ENCODE measurements around the gene TMPRSS4. TPM values are rescaled to one million over a fixed set of nuclear protein-coding genes. Genes with fewer than 3 reads are reported as not detected.

The TMPRSS4 gene
- total RNA-seq, 1 experiment from 2014 or later: 99.9 TPM

GRCh38 chr11:118100691-118101232, 23.9 kb downstream of the TMPRSS4 start:
- no peaks in the 10 kb centered on the region for H3K4me1 Mint-ChIP-seq (ENCODE audit: low read depth, unreplicated experiment)
- H3K27me3 Mint-ChIP-seq (ENCODE audit: unreplicated experiment): no peaks in the 10 kb centered on the region
- CTCF ChIA-PET: no interaction called here
- no peak overlapping the region for H3K27ac Mint-ChIP-seq (ENCODE audit: unreplicated experiment)
- no peaks in the 10 kb centered on the region for H3K9me3 Mint-ChIP-seq (ENCODE audit: low read depth, unreplicated experiment)
- peaks cover 28% of the 10 kb centered on the region for H3K36me3 Mint-ChIP-seq (ENCODE audit: insufficient read depth, unreplicated experiment)
- no peak for DNase-seq
- H3K4me3 Mint-ChIP-seq (ENCODE audit: low read depth, unreplicated experiment): no peak overlapping the region
- TF ChIP-seq, protein P1, sequence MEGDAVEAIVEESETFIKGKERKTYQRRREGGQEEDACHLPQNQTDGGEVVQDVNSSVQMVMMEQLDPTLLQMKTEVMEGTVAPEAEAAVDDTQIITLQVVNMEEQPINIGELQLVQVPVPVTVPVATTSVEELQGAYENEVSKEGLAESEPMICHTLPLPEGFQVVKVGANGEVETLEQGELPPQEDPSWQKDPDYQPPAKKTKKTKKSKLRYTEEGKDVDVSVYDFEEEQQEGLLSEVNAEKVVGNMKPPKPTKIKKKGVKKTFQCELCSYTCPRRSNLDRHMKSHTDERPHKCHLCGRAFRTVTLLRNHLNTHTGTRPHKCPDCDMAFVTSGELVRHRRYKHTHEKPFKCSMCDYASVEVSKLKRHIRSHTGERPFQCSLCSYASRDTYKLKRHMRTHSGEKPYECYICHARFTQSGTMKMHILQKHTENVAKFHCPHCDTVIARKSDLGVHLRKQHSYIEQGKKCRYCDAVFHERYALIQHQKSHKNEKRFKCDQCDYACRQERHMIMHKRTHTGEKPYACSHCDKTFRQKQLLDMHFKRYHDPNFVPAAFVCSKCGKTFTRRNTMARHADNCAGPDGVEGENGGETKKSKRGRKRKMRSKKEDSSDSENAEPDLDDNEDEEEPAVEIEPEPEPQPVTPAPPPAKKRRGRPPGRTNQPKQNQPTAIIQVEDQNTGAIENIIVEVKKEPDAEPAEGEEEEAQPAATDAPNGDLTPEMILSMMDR (IDR thresholded peaks at IDR 0.05; ENCODE audit: unreplicated experiment): no peak
- intact Hi-C loops (cut with micrococcal nuclease; ENCODE audit: unreplicated experiment): no loop called here
- BruUV-seq (replicated peaks): no TSS peak

DNA sequence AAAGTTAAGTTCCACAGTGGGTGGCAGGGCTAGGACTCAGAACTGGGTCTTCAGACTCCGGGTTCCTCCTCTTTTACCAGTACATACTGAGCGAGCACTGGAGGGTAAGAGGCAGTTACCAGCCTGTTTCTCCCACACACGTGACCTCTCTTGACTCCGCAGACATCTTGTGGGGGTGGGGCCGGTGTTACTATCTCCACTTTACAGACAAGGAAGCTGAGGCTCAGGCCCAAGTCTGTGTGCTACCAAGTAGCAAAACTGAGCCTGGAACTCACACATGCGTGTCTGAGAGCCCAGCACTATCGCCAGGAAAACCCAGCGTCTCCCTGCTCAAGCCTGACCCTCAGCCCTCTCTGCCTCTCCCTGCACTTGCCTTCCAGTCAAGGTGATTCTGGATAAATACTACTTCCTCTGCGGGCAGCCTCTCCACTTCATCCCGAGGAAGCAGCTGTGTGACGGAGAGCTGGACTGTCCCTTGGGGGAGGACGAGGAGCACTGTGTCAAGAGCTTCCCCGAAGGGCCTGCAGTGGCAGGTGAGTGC, 25.9 kb downstream of the TMPRSS4 start:
- no peak for DNase-seq
- Mint-ChIP-seq H3K36me3 (ENCODE audit: insufficient read depth, unreplicated experiment) (peaks cover 24% of the 10 kb centered on the region), H3K27ac (ENCODE audit: unreplicated experiment) (no peak overlapping the region), H3K9me3 (ENCODE audit: low read depth, unreplicated experiment) (no peaks in the 10 kb centered on the region), H3K4me1 (ENCODE audit: low read depth, unreplicated experiment) (no peaks in the 10 kb centered on the region), H3K27me3 (ENCODE audit: unreplicated experiment) (no peaks in the 10 kb centered on the region), H3K4me3 (ENCODE audit: low read depth, unreplicated experiment) (no peak overlapping the region)
- BruUV-seq (replicated peaks): no TSS peak
- TF ChIP-seq, protein P1 (IDR thresholded peaks at IDR 0.05; ENCODE audit: unreplicated experiment): no peak
- intact Hi-C loops (cut with micrococcal nuclease; ENCODE audit: unreplicated experiment): no loop called here
- CTCF ChIA-PET: interaction anchor here (0.6 kb wide), 1 partner anchor 111 kb away, joined by 3 read pairs; no protein-coding TSS in a partner anchor

GRCh38 chr11:118104491-118104890, 27.6 kb downstream of the TMPRSS4 start:
- Mint-ChIP-seq H3K36me3 (ENCODE audit: insufficient read depth, unreplicated experiment) (peaks cover 11% of the 10 kb centered on the region), H3K4me1 (ENCODE audit: low read depth, unreplicated experiment) (no peaks in the 10 kb centered on the region), H3K9me3 (ENCODE audit: low read depth, unreplicated experiment) (no peaks in the 10 kb centered on the region), H3K27ac (ENCODE audit: unreplicated experiment) (no peak overlapping the region), H3K27me3 (ENCODE audit: unreplicated experiment) (no peaks in the 10 kb centered on the region), H3K4me3 (ENCODE audit: low read depth, unreplicated experiment) (no peak overlapping the region)
- intact Hi-C loops (cut with micrococcal nuclease; ENCODE audit: unreplicated experiment): no loop called here
- DNase-seq: no peak
- no TSS peak for BruUV-seq (replicated peaks)
- CTCF ChIA-PET: no interaction called here
- TF ChIP-seq, protein P1 (IDR thresholded peaks at IDR 0.05; ENCODE audit: unreplicated experiment): no peak

DNA sequence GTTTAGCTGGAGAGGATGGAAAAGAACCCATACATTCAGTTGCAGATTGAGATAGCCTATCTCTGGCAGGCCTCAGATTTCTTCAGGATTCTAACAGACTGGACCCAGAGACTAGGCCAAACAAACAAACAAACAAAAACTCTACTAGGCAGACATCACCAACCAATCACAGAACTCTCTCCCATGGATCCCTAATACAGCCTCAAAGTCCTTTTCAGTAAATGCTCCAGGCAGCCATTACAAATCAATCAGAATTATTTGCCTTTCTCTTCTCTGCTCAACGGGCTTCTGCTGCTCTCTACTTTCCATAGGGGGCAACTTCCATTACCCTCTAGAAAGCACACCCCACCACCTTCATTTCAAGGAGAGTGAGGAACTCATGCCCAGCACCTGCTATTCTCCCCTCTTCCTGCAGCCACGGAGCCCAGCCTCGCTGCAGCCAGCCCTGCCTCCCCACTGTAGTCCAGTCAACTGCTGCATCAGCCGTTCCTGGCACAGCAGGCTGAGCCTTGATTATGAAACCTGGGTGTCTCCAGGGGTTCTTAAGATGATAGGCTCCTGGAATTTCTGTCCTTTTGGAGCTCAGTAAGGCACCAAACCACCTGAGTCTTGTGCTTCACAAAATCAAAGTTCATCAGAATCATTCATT, 28.9 kb downstream of the TMPRSS4 start:
- CTCF ChIA-PET: no interaction called here
- Mint-ChIP-seq H3K36me3 (ENCODE audit: insufficient read depth, unreplicated experiment) (peaks cover 11% of the 10 kb centered on the region), H3K27ac (ENCODE audit: unreplicated experiment) (no peak overlapping the region), H3K9me3 (ENCODE audit: low read depth, unreplicated experiment) (no peaks in the 10 kb centered on the region), H3K4me3 (ENCODE audit: low read depth, unreplicated experiment) (no peak overlapping the region), H3K4me1 (ENCODE audit: low read depth, unreplicated experiment) (no peaks in the 10 kb centered on the region), H3K27me3 (ENCODE audit: unreplicated experiment) (no peaks in the 10 kb centered on the region)
- DNase-seq: no peak
- intact Hi-C loops (cut with micrococcal nuclease; ENCODE audit: unreplicated experiment): no loop called here
- TF ChIP-seq, protein P1 (IDR thresholded peaks at IDR 0.05; ENCODE audit: unreplicated experiment): no peak
- no TSS peak for BruUV-seq (replicated peaks)
